Spleen (tissue), 7 donors: ENCODE results near the gene ZNF77.

Experiments used
- CTCF ChIP-seq, 11 experiments: fragments of 200-600 bp in 7 of 11; fragments of 450-650 bp in 4 of 11; sonication (generic) in 4 of 11; IDR thresholded peaks in 8 of 11; conservative IDR thresholded peaks in 3 of 11; 1 replicate in 7 of 11; 2 replicates in 4 of 11; pipeline versions ENCODE4 v1.4.0 to v1.8.0; 2016 to 2021; ENCODE audit warnings: antibody characterized with exemption in 11 of 11, inconsistent platforms in 4 of 11, mild to moderate bottlenecking in 1 of 11
- POLR2A ChIP-seq, 3 donors: fragments of 450-650 bp; IDR thresholded peaks; one replicate each; pipeline ENCODE4 v1.5.1; 2017; ENCODE audit warnings: antibody characterized with exemption in 3 of 3, mild to moderate bottlenecking in 1 of 3
- POLR2AphosphoS5 ChIP-seq, 3 donors: sonication (generic); formaldehyde crosslinking; IDR thresholded peaks; one replicate each; pipeline ENCODE4 v1.5.1; 2017; ENCODE audit warnings: antibody characterized with exemption in 3 of 3
- donor health status: DM: no; HTN: no; CAD: no; lungs with moderate emphysema.
- donor health status: DM: no; HTN: no; CAD: no.
- donor health status: DM: no; HTN: no; CAD: no.

DNA sequence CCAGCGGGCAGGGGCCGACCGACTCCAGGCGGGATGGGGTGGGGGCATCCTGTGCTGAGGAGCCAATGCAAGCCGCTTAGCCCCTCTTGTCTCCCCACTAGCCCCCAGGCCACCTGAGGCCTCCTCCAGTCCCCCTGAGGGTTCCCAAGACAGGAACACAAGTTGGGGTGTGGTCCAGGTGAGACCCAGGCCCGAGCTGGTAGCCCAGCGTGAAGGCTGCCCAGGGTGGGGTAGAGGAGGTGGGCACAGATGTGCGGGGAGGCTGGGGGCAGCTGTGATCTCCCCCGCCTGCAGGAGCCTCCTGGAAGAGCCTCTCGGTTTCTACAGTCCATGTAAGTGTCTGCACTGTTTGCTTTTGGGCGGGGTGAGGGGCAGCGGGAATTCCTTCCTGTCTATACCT is 43.0 kb upstream of the ZNF77 start:
- TF ChIP-seq CTCF (IDR thresholded peaks at IDR 0.05 in 8 of 11, conservative IDR thresholded peaks at IDR 0.05 in 3 of 11) (no peak), POLR2AphosphoS5 (IDR thresholded peaks at IDR 0.05) (no peak), POLR2A (IDR thresholded peaks at IDR 0.05) (no peak)
